HFFc6 (cell line): Measurements from ENCODE around the gene GALK1. TPM values are rescaled to one million over a fixed set of nuclear protein-coding genes. Genes with fewer than 3 reads are reported as not detected.
"Not testable (repeated sequence)": the region's sequence is repeated elsewhere in the genome, so short reads cannot be mapped to it uniquely, and the experiment has no call there.

ENCODE experiments used
- DNase-seq: peaks from one replicate; pipeline ENCODE4 v3.0.0-alpha.2; 2018
- H3K27ac Mint-ChIP-seq: 2 replicates; pipeline ENCODE4 v1.8.0; 2020; ENCODE audit warnings: mild to moderate bottlenecking, mixed read lengths
- H3K27me3 Mint-ChIP-seq: 2 replicates; pipeline ENCODE4 v1.8.0; 2021; ENCODE audit warnings: mild to moderate bottlenecking, moderate library complexity, mixed read lengths; ENCODE audit not compliant: insufficient read depth
- H3K36me3 Mint-ChIP-seq: 2 replicates; pipeline ENCODE4 v1.8.0; 2021; ENCODE audit warnings: low read depth, mixed read lengths
- H3K4me1 Mint-ChIP-seq: 2 replicates; pipeline ENCODE4 v1.8.0; 2020; ENCODE audit warnings: low read depth, mixed read lengths
- H3K4me3 Mint-ChIP-seq: 2 replicates; pipeline ENCODE4 v1.8.0; 2020; ENCODE audit warnings: mild to moderate bottlenecking, moderate library complexity, mixed read lengths
- H3K9me3 Mint-ChIP-seq: 2 replicates; pipeline ENCODE4 v1.8.0; 2020; ENCODE audit warnings: mild to moderate bottlenecking, mixed read lengths
- long read RNA-seq: library from polyadenylated mRNA; unstranded; transcript quantifications from one replicate; pipeline ENCODE4 v2.0.0, GENCODE V29; 2019
- total RNA-seq, 6 experiments: library from RNA; stranded (reverse); fragmentation: NEBNext Ultra II Directional; extraction: Animal tissue kit (Norgen Biotek cat#: 25700); gene quantifications; 2 replicates in 1 of 6; 3 replicates in 5 of 6; pipeline ENCODE4 v1.2.3, GENCODE V29; 2021
- TF ChIP-seq, protein P1 (sequence below): fragments of 200-600 bp; sonication (generic); IDR thresholded peaks from 2 replicates; pipeline ENCODE4 v1.5.0; 2021; ENCODE audit warnings: antibody characterized with exemption, mild to moderate bottlenecking

The GALK1 gene
- 10 to 100 TPM; 33.8 to 43.2 (median 37.7) TPM for total RNA-seq
- long read RNA-seq, transcript GALK1-205 (8 exons, 1,866 nt) = major isoform, 65 of 70 reads
- long read RNA-seq, partial matches to known transcripts = 2 of 70 reads
- long read RNA-seq, other reads (novel, unspliced or antisense) = 2 of 70 reads

- Mint-ChIP-seq H3K4me3 (peak within 1 kb of the TSS; percentile 86), H3K9me3 (no peaks in the 10 kb centered on the region), H3K27ac (peak within 1 kb of the TSS; percentile 45; the same call in 1 of the 2 replicates), H3K4me1 (no peaks in the 10 kb centered on the region), H3K27me3 (no peaks in the 10 kb centered on the region; the same call in 1 of the 2 replicates), H3K36me3 (no peaks in the 10 kb centered on the region; the same call in 1 of the 2 replicates)
- DNase-seq = peak; percentile 43
- TF ChIP-seq, protein P1, sequence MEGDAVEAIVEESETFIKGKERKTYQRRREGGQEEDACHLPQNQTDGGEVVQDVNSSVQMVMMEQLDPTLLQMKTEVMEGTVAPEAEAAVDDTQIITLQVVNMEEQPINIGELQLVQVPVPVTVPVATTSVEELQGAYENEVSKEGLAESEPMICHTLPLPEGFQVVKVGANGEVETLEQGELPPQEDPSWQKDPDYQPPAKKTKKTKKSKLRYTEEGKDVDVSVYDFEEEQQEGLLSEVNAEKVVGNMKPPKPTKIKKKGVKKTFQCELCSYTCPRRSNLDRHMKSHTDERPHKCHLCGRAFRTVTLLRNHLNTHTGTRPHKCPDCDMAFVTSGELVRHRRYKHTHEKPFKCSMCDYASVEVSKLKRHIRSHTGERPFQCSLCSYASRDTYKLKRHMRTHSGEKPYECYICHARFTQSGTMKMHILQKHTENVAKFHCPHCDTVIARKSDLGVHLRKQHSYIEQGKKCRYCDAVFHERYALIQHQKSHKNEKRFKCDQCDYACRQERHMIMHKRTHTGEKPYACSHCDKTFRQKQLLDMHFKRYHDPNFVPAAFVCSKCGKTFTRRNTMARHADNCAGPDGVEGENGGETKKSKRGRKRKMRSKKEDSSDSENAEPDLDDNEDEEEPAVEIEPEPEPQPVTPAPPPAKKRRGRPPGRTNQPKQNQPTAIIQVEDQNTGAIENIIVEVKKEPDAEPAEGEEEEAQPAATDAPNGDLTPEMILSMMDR = peak; percentile 38
These were observed at the start of gene GALK1 for GRCh38 chr17:75764711-75765421. GALK1 (minus strand) TSS chr17:75765192; CDS start chr17:75765136, 56 bp downstream.

DNA sequence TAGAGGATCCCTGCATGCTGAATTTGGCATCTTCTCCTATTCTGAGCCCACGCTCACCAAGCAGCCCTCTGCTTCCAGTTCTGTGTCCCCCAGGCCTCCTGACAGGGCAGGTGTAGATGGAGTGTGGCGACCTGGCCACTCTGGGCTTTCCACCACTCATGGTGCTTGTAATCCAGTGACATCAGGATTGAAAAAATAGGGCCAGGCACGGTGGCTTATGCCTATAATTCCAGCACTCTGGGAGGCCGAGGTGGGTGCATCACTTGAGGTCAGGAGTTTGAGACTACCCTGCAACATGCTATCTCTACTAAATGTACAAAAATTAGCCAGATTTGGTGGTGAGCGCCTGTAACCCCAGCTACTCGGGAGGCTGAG lies 49.0 kb upstream of the GALK1 start:
- Mint-ChIP-seq H3K4me1 (peaks cover 14% of the 10 kb centered on the region), H3K27ac (no peak overlapping the region), H3K9me3 (no peaks in the 10 kb centered on the region), H3K27me3 (peaks cover 2% of the 10 kb centered on the region), H3K36me3 (peaks cover 7% of the 10 kb centered on the region), H3K4me3 (no peak overlapping the region)
- DNase-seq = no peak
- TF ChIP-seq, protein P1 = no peak

- TF ChIP-seq, protein P1 = no peak
- Mint-ChIP-seq H3K9me3 (no peaks in the 10 kb centered on the region), H3K36me3 (peaks cover under 1% of the 10 kb centered on the region; the same call in 1 of the 2 replicates), H3K27me3 (peaks cover 2% of the 10 kb centered on the region), H3K4me3 (no peak overlapping the region), H3K27ac (no peak overlapping the region), H3K4me1 (peaks cover 14% of the 10 kb centered on the region)
- DNase-seq = no peak
These were observed 48.4 kb upstream of the GALK1 start for GRCh38 chr17:75813081-75814020.

DNA sequence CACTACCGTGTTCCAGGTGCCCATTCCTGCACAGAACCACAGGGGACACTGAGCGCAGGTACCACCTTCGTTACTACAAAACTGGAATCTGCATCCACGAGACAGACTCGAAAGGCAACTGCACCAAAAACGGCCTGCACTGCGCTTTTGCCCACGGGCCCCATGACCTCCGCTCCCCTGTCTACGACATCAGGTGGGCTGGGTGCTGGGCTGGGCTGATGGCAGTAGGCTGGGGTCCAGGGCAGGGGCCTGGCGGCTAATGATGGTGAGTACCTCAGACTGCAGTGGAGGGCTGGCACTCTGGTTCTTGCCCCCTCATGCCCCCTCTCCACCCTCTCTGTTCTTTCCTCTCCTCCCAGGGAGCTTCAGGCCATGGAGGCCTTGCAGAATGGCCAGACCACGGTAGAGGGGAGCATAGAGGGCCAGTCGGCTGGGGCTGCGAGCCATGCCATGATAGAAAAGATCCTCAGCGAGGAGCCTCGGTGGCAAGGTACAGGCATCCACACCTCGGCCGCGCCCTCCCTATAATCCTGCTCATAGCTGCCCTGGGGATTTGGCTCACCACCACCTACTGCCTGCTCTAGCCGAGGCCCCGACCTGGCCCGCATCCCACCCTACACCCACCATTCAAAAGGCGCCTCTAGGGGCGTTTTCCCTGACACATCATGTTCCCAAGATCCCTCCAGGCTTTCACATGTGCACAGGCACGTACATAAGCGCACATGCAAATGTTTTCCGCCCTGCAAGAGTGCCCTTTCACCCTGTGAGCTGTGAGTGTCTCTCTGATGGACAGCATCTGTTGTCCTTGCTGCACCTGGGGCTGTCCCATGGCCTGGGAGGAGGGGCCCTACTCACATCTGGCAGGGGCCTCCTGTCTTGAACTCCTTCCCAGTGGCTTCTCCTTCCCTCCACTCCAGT lies 47.4 kb upstream of the GALK1 start:
- H3K27me3 Mint-ChIP-seq = peaks cover 2% of the 10 kb centered on the region
- H3K36me3 Mint-ChIP-seq = no peaks in the 10 kb centered on the region
- H3K4me3 Mint-ChIP-seq = no peak overlapping the region
- peaks cover 14% of the 10 kb centered on the region for H3K4me1 Mint-ChIP-seq
- TF ChIP-seq, protein P1 = no peak
- no peak for DNase-seq
- H3K9me3 Mint-ChIP-seq = no peaks in the 10 kb centered on the region
- no peak overlapping the region for H3K27ac Mint-ChIP-seq

DNA sequence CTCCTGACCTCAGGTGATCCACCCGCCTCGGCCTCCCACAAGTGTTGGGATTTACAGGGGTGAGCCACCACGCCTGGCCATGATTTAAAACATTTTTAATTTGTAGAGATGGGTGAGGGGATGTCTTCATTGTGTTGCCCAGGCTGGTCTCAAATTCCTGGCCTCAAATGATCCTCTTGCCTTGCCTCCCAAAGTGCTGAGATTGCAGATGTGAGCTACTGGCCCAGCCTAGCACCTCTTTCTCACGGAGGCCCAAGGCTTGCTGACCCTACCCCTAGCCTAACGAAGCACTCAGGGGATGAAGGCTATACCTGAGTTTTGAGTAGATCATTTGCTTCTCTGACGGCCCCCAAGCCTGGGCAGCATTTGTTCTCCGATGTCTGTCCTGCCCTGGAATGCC lies 46.2 kb upstream of the GALK1 start:
- Mint-ChIP-seq H3K36me3 (no peaks in the 10 kb centered on the region), H3K27me3 (peaks cover 2% of the 10 kb centered on the region), H3K27ac (no peak overlapping the region), H3K4me1 (peaks cover 14% of the 10 kb centered on the region), H3K9me3 (no peaks in the 10 kb centered on the region), H3K4me3 (no peak overlapping the region)
- TF ChIP-seq, protein P1 = no peak
- no peak for DNase-seq

DNA sequence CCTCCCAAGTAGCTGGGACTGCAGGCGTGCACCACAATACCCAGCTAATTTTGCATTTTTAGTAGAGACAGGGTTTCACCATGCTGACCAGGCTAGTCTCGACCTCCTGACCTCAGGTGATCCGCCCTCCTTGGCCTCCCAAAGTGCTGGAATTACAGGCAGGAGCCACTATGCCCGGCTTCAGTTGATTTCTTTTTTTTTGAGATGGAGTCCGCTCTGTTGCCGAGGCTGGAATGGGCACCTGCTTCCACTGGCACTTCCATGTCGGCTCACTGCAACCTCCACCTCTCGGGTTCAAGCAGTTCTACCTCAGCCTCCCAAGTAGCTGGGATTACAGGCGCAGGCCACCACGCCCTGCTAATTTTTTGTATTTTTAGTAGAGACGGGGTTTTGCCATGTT lies 45.8 kb upstream of the GALK1 start:
- not testable (repeated sequence) for DNase-seq, H3K4me3 Mint-ChIP-seq, H3K27me3 Mint-ChIP-seq, H3K9me3 Mint-ChIP-seq, H3K27ac Mint-ChIP-seq, H3K36me3 Mint-ChIP-seq
- peaks cover 14% of the 10 kb centered on the region for H3K4me1 Mint-ChIP-seq
